ENCODE data around the gene GPC6.

GPC6 gene

DNA sequence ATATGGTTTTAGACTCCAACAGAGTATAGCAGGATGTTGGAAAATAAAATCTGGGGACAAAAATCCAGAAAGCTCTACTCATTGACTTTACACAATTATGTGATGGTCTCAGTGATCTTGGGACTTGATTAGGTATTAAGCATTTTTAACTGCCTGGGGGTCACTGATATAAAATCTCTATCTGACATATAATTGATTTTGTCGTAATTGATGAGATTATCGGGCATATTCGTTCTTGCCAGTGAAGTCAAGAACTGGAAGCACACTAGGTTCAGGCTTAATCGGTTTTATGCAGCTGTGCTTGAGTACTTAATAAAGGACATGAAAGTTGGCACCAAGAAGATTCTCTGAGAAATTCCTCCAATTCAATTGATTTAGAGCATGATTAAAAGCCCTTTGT, 862.1 kb downstream of the GPC6 start:
- no peak for DNase-seq (ENCODE audit: low read depth, low spot score)
- ChIA-PET CTCF (no interaction called here), POLR2A (no interaction called here)
- TF ChIP-seq, protein P1, sequence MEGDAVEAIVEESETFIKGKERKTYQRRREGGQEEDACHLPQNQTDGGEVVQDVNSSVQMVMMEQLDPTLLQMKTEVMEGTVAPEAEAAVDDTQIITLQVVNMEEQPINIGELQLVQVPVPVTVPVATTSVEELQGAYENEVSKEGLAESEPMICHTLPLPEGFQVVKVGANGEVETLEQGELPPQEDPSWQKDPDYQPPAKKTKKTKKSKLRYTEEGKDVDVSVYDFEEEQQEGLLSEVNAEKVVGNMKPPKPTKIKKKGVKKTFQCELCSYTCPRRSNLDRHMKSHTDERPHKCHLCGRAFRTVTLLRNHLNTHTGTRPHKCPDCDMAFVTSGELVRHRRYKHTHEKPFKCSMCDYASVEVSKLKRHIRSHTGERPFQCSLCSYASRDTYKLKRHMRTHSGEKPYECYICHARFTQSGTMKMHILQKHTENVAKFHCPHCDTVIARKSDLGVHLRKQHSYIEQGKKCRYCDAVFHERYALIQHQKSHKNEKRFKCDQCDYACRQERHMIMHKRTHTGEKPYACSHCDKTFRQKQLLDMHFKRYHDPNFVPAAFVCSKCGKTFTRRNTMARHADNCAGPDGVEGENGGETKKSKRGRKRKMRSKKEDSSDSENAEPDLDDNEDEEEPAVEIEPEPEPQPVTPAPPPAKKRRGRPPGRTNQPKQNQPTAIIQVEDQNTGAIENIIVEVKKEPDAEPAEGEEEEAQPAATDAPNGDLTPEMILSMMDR (IDR thresholded peaks at IDR 0.05; ENCODE audit: insufficient read depth, low read length, missing control alignments) = no peak
- H3K4me3 ChIP-seq (ENCODE audit: low read depth, low read length) = no peak overlapping the region

DNA sequence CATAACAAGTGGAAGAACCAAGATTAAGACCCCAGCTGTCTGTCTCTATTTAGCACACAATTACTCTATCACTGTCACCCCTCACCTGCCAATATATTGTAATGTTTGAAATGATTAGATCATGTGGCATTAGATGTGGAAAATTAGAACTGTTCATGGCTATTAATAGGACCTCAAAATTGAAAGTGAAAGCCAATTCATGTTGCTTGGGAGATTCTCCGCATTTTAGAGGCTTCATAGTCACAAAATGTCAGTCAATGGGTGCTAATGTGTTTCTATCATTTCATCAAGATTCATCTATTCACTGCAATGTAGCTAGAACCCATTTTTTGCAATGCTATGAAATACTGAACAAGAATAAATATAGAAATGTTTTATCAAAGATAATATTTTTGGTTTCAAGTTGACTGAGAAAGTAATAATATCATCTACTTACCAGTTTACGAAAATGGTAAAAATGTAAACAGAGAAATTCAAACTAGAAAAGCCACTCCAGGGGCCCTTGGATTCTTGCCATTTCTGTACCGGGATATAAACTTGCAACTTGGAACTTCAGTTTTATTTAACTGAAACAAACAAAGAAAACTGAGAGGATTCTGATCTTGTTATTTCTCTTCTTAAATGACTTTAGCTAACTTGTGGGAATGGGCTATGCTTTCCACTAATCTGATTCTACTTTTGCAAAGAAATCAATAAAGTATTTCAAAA, 864.3 kb downstream of the GPC6 start:
- TF ChIP-seq, protein P1 (IDR thresholded peaks at IDR 0.05; ENCODE audit: insufficient read depth, low read length, missing control alignments) = no peak
- no peak for DNase-seq (ENCODE audit: low read depth, low spot score)
- ChIA-PET CTCF (interaction anchor here (1.1 kb wide), 1 partner anchor 9 kb away, joined by 3 read pairs; no protein-coding TSS in a partner anchor), POLR2A (no interaction called here)
- H3K4me3 ChIP-seq (ENCODE audit: low read depth, low read length) = no peak overlapping the region

DNA sequence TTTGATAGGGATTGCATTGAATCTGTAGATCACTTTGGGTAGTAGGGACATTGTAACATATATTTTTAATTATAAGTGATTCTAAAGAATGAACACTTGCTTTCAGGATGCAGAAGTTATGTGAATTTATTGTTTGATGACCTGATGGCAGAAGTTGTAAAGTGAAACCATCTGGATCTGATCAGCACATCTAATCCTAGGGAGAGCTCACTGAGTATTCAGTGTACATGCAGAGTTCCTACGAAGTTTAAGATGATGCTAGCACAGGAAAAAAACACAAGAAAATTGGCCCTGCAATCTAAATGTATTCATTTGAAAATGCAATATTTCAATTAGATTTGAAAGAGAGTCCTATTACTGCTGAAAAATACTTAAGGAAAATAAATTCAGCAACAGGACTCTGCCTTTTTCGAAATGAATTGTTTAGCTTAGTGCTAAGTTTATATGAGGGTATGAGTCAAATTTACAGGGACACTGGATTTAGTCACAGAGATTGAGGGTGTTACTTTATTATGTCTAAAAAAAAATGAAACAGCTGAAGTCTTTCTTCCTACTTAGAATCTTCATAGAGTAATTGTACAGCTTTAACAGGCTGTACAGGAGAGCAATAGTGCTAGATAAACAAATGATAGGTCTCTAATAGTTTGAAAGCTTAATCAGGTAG, 867.2 kb downstream of the GPC6 start:
- TF ChIP-seq, protein P1 (IDR thresholded peaks at IDR 0.05; ENCODE audit: insufficient read depth, low read length, missing control alignments) = no peak
- DNase-seq (ENCODE audit: low read depth, low spot score) = no peak
- no peak overlapping the region for H3K4me3 ChIP-seq (ENCODE audit: low read depth, low read length)
- ChIA-PET CTCF (interaction anchor here (0.7 kb wide), 1 partner anchor 19 kb away, joined by 3 read pairs; no protein-coding TSS in a partner anchor), POLR2A (no interaction called here)

DNA sequence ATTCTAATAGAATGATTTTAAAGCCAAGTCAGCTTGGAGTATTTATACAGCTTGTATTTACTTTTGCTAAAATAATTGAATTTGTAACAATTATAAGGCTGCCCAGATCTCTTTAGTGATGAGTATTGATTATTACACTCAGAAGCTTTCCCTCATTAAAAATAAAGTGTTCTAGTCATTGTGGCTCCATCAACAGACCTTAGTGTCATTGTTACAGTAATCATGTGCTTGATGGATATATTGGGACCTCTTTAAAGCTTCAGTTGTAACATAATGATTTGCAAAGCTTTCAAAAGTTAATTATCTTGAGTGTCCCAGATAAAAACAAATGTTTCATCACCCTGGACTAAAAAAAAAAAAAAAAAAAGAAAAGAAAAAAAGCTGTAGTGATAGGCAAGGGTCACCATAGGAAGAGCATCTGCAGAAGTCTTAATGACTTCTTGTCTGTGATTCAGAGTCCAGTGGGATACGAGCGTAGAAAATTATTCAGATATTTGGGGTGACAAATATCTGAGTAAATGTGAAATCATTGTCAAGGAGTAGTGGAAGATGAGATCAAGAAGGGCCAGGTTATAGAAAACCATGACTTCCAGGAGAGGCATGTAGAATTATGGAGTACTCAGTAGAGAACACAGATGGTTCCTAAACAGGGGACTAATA, 883.2 kb downstream of the GPC6 start:
- CTCF ChIA-PET = no interaction called here
- TF ChIP-seq, protein P1 (IDR thresholded peaks at IDR 0.05; ENCODE audit: insufficient read depth, low read length, missing control alignments) = no peak
- DNase-seq (ENCODE audit: low read depth, low spot score) = no peak
- POLR2A ChIA-PET = no interaction called here
- no peak overlapping the region for H3K4me3 ChIP-seq (ENCODE audit: low read depth, low read length)

DNA sequence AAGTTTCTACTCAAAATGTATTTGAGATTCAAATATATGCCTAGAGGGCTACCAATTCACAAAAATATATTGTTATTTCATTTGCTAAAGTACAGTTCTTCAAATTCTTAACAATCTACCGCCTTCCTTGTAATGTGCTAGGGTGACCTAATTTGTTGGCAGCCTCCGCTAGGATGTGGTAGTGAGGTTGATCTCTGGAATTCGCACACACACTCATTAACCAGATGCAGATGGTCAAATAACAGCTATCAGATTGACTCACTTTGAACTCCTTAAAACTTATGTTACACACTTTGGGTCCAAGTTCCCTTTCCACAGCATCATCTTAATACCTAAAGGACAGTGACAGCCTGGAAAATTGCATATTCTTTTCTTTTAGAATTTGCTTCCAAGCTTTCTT, 885.6 kb downstream of the GPC6 start:
- TF ChIP-seq, protein P1 (IDR thresholded peaks at IDR 0.05; ENCODE audit: insufficient read depth, low read length, missing control alignments) = no peak
- no peak overlapping the region for H3K4me3 ChIP-seq (ENCODE audit: low read depth, low read length)
- ChIA-PET POLR2A (no interaction called here), CTCF (interaction anchor here (0.9 to 1.3 kb wide), 2 partner anchors 19 to 39 kb away, joined by 3 to 5 read pairs; no protein-coding TSS in a partner anchor)
- DNase-seq (ENCODE audit: low read depth, low spot score) = peak; percentile 87

DNA sequence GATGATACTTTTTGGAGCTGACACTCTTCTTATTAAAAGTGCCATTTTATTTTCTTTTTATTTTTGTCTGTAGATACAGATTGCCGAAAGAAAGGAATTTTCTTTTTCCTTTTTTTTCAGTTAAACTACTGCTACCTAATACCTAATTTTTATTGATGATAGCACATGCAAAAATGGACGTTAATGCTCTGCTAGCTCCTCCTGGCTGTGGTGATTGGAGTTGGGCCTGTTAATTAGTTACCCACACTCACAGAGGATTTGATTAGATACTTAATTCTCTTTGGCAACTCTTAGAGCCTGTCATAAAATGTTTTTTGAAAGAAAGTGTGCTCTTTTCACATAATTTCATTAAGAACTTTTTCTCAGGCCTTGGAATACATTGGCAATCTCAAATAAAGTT, 886.1 kb downstream of the GPC6 start:
- TF ChIP-seq, protein P1 (IDR thresholded peaks at IDR 0.05; ENCODE audit: insufficient read depth, low read length, missing control alignments) = no peak
- CTCF ChIA-PET = interaction anchor here (0.7 to 1.3 kb wide), 3 partner anchors 19 to 249 kb away, joined by 3 to 5 read pairs (median 3); no protein-coding TSS in a partner anchor
- POLR2A ChIA-PET = no interaction called here
- no peak overlapping the region for H3K4me3 ChIP-seq (ENCODE audit: low read depth, low read length)
- DNase-seq (ENCODE audit: low read depth, low spot score) = no peak

All from AG04449 (cell line).